B cell (primary cell): ENCODE results near the gene LMO1. TPM values are rescaled to one million over a fixed set of nuclear protein-coding genes. Genes with fewer than 3 reads are reported as not detected.

ENCODE experiments used
- ATAC-seq: fragments of 200-7000 bp; cut with Tn5 transposase; one replicate; pipeline ENCODE4 v1.10.0; 2021; ENCODE audit warnings: low read depth, mild to moderate bottlenecking, moderate number of reproducible peaks, moderate library complexity
- CTCF ChIA-PET: fragments of 350-600 bp; sonication (Branson Sonifier 250); formaldehyde crosslinking; loops from one replicate; lab custom pipeline; 2021; ENCODE audit warnings: antibody characterized with exemption, inconsistent platforms; lab: Charles Lee
- POLR2A ChIA-PET: fragments of 350-600 bp; sonication (Branson Sonifier 250); formaldehyde crosslinking; loops from one replicate; lab custom pipeline; 2021; ENCODE audit warnings: antibody characterized with exemption; lab: Charles Lee
- DNase-seq: peaks from one replicate; pipeline ENCODE4 v3.0.0; 2013
- H2AFZ ChIP-seq: 2 replicates; pipeline ENCODE4 v1.6.1; 2012; ENCODE audit warnings: mild to moderate bottlenecking, low read depth, low read length; ENCODE audit not compliant: insufficient read depth, poor library complexity, severe bottlenecking
- H3K27ac ChIP-seq, 2 donors: 1 replicate in 1 of 2; 2 replicates in 1 of 2; pipeline ENCODE4 v1.5.1; 2012 to 2013; ENCODE audit warnings: low read length in 2 of 2, mild to moderate bottlenecking in 2 of 2, moderate library complexity in 1 of 2
- H3K27me3 ChIP-seq, 4 experiments: fragments of 200-600 bp in 1 of 4; sonication (generic) in 1 of 4; replicated peaks in 1 of 4; 1 replicate in 2 of 4; 2 replicates in 2 of 4; pipeline versions ENCODE4 v1.6.1 to v1.7.0; 2013 to 2016; ENCODE audit warnings: low read length in 3 of 4, mild to moderate bottlenecking in 2 of 4, mixed read lengths in 1 of 4, moderate library complexity in 1 of 4; ENCODE audit not compliant: insufficient read depth in 4 of 4, control insufficient read depth in 3 of 4; ENCODE audit errors: control extremely low read depth in 1 of 4
- H3K36me3 ChIP-seq, 2 experiments: replicated peaks in 1 of 2; 1 replicate in 1 of 2; 2 replicates in 1 of 2; pipeline versions ENCODE4 v1.6.1 to v1.7.1; 2013; ENCODE audit warnings: low read length in 1 of 2; ENCODE audit not compliant: insufficient read depth in 2 of 2, control insufficient read depth in 1 of 2; ENCODE audit errors: control extremely low read depth in 1 of 2, extremely low read depth in 1 of 2
- H3K4me1 ChIP-seq, 2 donors: fragments of 200-600 bp in 1 of 2; sonication (generic) in 1 of 2; 1 replicate in 1 of 2; 2 replicates in 1 of 2; pipeline versions ENCODE4 v1.5.1 to v1.6.1; 2013 to 2017; ENCODE audit warnings: low read length in 2 of 2; ENCODE audit not compliant: control insufficient read depth in 2 of 2, insufficient read depth in 2 of 2
- H3K4me2 ChIP-seq: replicated peaks from 2 replicates; pipeline ENCODE3; 2012; ENCODE audit warnings: mild to moderate bottlenecking, low read depth, low read length; ENCODE audit not compliant: poor library complexity, severe bottlenecking
- H3K4me3 ChIP-seq, 5 experiments: fragments of 200-600 bp in 1 of 5; sonication (generic) in 1 of 5; 1 replicate in 3 of 5; 2 replicates in 2 of 5; pipeline versions ENCODE4 v1.5.1 to v1.7.0; 2011 to 2016; ENCODE audit warnings: low read length in 4 of 5, mild to moderate bottlenecking in 4 of 5, low read depth in 2 of 5, control low read depth in 1 of 5, moderate library complexity in 1 of 5; ENCODE audit not compliant: insufficient read depth in 1 of 5; ENCODE audit errors: control extremely low read depth in 1 of 5, extremely low read depth in 1 of 5
- H3K79me2 ChIP-seq: fragments of 200-600 bp; sonication (generic); one replicate; pipeline ENCODE4 v1.6.0; 2016; ENCODE audit warnings: low read length; ENCODE audit not compliant: control insufficient read depth, insufficient read depth
- H3K9ac ChIP-seq: fragments of 200-600 bp; sonication (generic); 2 replicates; pipeline ENCODE4 v1.6.1; 2017; ENCODE audit warnings: mild to moderate bottlenecking, low read length, moderate library complexity
- H3K9me3 ChIP-seq, 3 donors: one replicate each; pipeline versions ENCODE4 v1.6.1 to v1.7.1; 2013; ENCODE audit warnings: low read length in 2 of 3; ENCODE audit not compliant: control insufficient read depth in 2 of 3, insufficient read depth in 1 of 3; ENCODE audit errors: control extremely low read depth in 1 of 3
- H4K20me1 ChIP-seq: 2 replicates; pipeline ENCODE4 v1.6.0; 2012; ENCODE audit warnings: mild to moderate bottlenecking, low read length; ENCODE audit not compliant: insufficient read depth, control insufficient read depth, poor library complexity, severe bottlenecking
- H3K27ac Mint-ChIP-seq: one replicate; pipeline ENCODE4 v1.8.0; 2021; ENCODE audit warnings: mixed read lengths
- H3K27me3 Mint-ChIP-seq: one replicate; pipeline ENCODE4 v1.8.0; 2021; ENCODE audit warnings: mixed read lengths
- H3K4me1 Mint-ChIP-seq: one replicate; pipeline ENCODE4 v1.8.0; 2021; ENCODE audit warnings: mixed read lengths
- H3K4me3 Mint-ChIP-seq: one replicate; pipeline ENCODE4 v1.8.0; 2021; ENCODE audit warnings: mixed read lengths
- H3K9me3 Mint-ChIP-seq: one replicate; pipeline ENCODE4 v1.8.0; 2022; ENCODE audit warnings: mixed read lengths; ENCODE audit not compliant: insufficient read depth
- CTCF ChIP-seq: fragments of 200-600 bp; IDR thresholded peaks from one replicate; pipeline ENCODE4 v1.8.0; 2022; ENCODE audit warnings: antibody characterized with exemption, mild to moderate bottlenecking
- EZH2 ChIP-seq: IDR thresholded peaks from 2 replicates; pipeline ENCODE4 v1.6.1; 2012; ENCODE audit warnings: borderline replicate concordance, low read depth, mild to moderate bottlenecking, moderate library complexity, low read length; ENCODE audit not compliant: insufficient read depth, poor library complexity, severe bottlenecking
- WGBS: methylation state at CpG from one replicate; pipeline ENCODE4 v1.1.5; 2013; ENCODE audit warnings: missing lambda C conversion rate; ENCODE audit not compliant: insufficient coverage; 5-methylcytosine and 5-hydroxymethylcytosine counted together
- intact Hi-C: fragments of 100-400 bp; cut with micrococcal nuclease; formaldehyde crosslinking; loops from one replicate; pipeline ENCODE4 v1.10.0; 2022
- polyA plus RNA-seq: library from polyadenylated mRNA; depleted of rRNA; stranded (reverse); fragments of >200 nt; gene quantifications from 2 replicates; pipeline ENCODE4 v1.2.3, GENCODE V29; 2012
- total RNA-seq, 2 donors: library from RNA; stranded (reverse); fragments of 120-200 nt in 1 of 2; gene quantifications; 1 replicate in 1 of 2; 2 replicates in 1 of 2; pipeline versions ENCODE4 v1.2.3 to v1.2.4, GENCODE V29; 2013 to 2022

LMO1 gene
- total and polyA plus RNA-seq, 2 donors (not counting 1 experiment from before 2014, with no cell fraction given), result 0.22 TPM; not detected in 1

DNA sequence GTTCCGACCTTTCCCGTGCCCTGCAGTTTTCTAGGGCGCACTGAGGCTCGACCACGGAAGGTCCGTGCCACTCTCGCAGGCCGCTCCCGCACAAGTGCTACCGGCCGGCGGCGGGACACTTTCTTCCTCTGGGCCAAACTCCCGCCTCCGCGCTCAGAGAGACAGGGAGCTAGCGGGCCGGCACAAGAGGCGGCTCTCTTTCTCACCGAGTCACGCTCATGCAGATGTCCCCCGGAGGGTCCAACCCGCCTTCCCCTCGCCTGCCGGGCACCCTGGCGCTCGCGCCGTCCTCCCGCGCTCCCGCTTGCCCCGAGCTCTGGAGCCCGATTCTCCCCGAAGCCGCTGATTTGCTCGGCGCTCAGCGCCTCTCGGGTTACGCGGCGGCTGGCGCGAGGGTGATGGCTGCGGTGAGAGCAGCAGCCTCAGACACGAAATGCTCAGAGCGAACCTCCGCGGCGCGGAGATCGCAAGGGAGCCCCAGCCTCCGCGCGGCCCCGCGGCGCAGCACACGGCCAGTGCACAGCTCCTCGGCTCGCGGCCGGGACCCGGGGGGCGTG, 1.0 kb downstream of the LMO1 start:
- peaks cover 0 to 65% (median 28%) of the 10 kb centered on the region in 4 experiments for H3K27me3 ChIP-seq
- no peaks in the 10 kb centered on the region for H3K9me3 Mint-ChIP-seq
- peaks cover 0 to 12% (median 0%) of the 10 kb centered on the region in 3 donors for H3K9me3 ChIP-seq
- intact Hi-C loops, result loop anchor here (1.0 kb wide), 2 partner anchors 37 to 70 kb away; no protein-coding TSS in a partner anchor
- ChIA-PET POLR2A (no interaction called here), CTCF (interaction anchor here (0.9 to 4.1 kb wide), 19 partner anchors 9 to 304 kb away, joined by 3 to 63 read pairs (median 7); no protein-coding TSS in a partner anchor)
- H3K27ac Mint-ChIP-seq, result no peak overlapping the region
- H2AFZ ChIP-seq, result peak overlapping the region; percentile 82
- no peak for TF ChIP-seq EZH2
- peaks cover 14 to 20% of the 10 kb centered on the region in 2 donors for H3K4me1 ChIP-seq
- peak overlapping the region in 4 of 5 experiments; percentile 37 to 54 (median 52) for H3K4me3 ChIP-seq
- no peaks in the 10 kb centered on the region for H4K20me1 ChIP-seq
- H3K27me3 Mint-ChIP-seq, result peaks cover 58% of the 10 kb centered on the region
- peaks cover 13% of the 10 kb centered on the region for H3K4me1 Mint-ChIP-seq
- H3K36me3 ChIP-seq, result no peaks in the 10 kb centered on the region
- peak overlapping the region; percentile 96 for H3K4me2 ChIP-seq
- no peaks in the 10 kb centered on the region for H3K79me2 ChIP-seq
- peak overlapping the region; percentile 78 for H3K4me3 Mint-ChIP-seq
- DNase-seq, result peak; percentile 69
- 3% methylated on average over 63 of the region's 66 CpGs for WGBS
- ATAC-seq, result peak; percentile 45
- H3K9ac ChIP-seq, result peak overlapping the region; percentile 60
- no peak overlapping the region for H3K27ac ChIP-seq

- Histone ChIP-seq H3K9ac (peak overlapping the region; percentile 60), H3K36me3 (no peaks in the 10 kb centered on the region), H3K4me3 (peak overlapping the region in 2 of 5 experiments; percentile 54), H3K79me2 (no peaks in the 10 kb centered on the region), H3K9me3 (peaks cover 0 to 10% (median 0%) of the 10 kb centered on the region in 3 donors), H3K27me3 (peaks cover 0 to 59% (median 24%) of the 10 kb centered on the region in 4 experiments), H3K4me1 (peaks cover 13 to 18% of the 10 kb centered on the region in 2 donors), H3K27ac (no peak overlapping the region), H3K4me2 (peak overlapping the region; percentile 96), H4K20me1 (no peaks in the 10 kb centered on the region), H2AFZ (peak overlapping the region; percentile 82)
- DNase-seq, result no peak
- ATAC-seq, result no peak
- no peak for TF ChIP-seq CTCF
- no peak for TF ChIP-seq EZH2
- CTCF ChIA-PET, result interaction anchor here (0.9 to 4.1 kb wide), 5 partner anchors 14 to 305 kb away, joined by 3 to 36 read pairs (median 17); no protein-coding TSS in a partner anchor
- Mint-ChIP-seq H3K9me3 (no peaks in the 10 kb centered on the region), H3K4me1 (peaks cover 12% of the 10 kb centered on the region), H3K4me3 (peak overlapping the region; percentile 78), H3K27me3 (peaks cover 54% of the 10 kb centered on the region), H3K27ac (no peak overlapping the region)
- WGBS, result 94% methylated on average over 7 of the region's 12 CpGs
- intact Hi-C loops, result no loop called here
- POLR2A ChIA-PET, result no interaction called here
Measured at GRCh38 chr11:8261921-8262551, 1.6 kb downstream of the LMO1 start.
